T-helper 2 cell treated with Interferon-gamma antibody and Interleukin-4, amounts not matched to agents 100 ng/mL and 5 ng/mL, for 36 hours (primary cell): ENCODE data around the gene AATF. TPM values are rescaled to one million over a fixed set of nuclear protein-coding genes. Genes with fewer than 3 reads are reported as not detected.

Experiments used
- intact Hi-C: fragments of 100-400 bp; cut with micrococcal nuclease; formaldehyde crosslinking; loops from one replicate; pipeline ENCODE4 v1.15.1; 2023
- total RNA-seq: library from RNA; stranded (reverse); gene quantifications from 2 replicates; pipeline ENCODE4 v1.2.3, GENCODE V29; 2022

Gene AATF
- total RNA-seq, 1 donor from 2014 or later, result 73.9 TPM

GRCh38 chr17:36975922-36976515 is 27.3 kb downstream of the AATF start:
- intact Hi-C loops, result no loop called here

- intact Hi-C loops, result no loop called here
Measured at GRCh38 chr17:36977066-36977465, 28.3 kb downstream of the AATF start.

GRCh38 chr17:36977568-36977967 is 28.8 kb downstream of the AATF start:
- intact Hi-C loops, result no loop called here

GRCh38 chr17:36978810-36979564 is 30.2 kb downstream of the AATF start:
- intact Hi-C loops, result no loop called here

- intact Hi-C loops, result no loop called here
Measured at GRCh38 chr17:36979565-36979941, 30.8 kb downstream of the AATF start.

GRCh38 chr17:36980280-36980761 is 31.6 kb downstream of the AATF start:
- intact Hi-C loops, result no loop called here

GRCh38 chr17:36983618-36984017 is 34.9 kb downstream of the AATF start:
- intact Hi-C loops, result no loop called here

GRCh38 chr17:36989173-36989572 is 40.4 kb downstream of the AATF start:
- intact Hi-C loops, result no loop called here

GRCh38 chr17:36992701-36993100 is 43.9 kb downstream of the AATF start:
- intact Hi-C loops, result no loop called here

- intact Hi-C loops, result no loop called here
Measured at GRCh38 chr17:36993227-36993626, 44.5 kb downstream of the AATF start.

GRCh38 chr17:36994438-36994837 is 45.7 kb downstream of the AATF start:
- intact Hi-C loops, result no loop called here

- intact Hi-C loops, result no loop called here
Measured at GRCh38 chr17:36999471-36999870, 50.7 kb downstream of the AATF start.

GRCh38 chr17:37016780-37017179 is 68.0 kb downstream of the AATF start:
- intact Hi-C loops, result no loop called here

- intact Hi-C loops, result no loop called here
Measured at GRCh38 chr17:37017404-37017803, 68.7 kb downstream of the AATF start.

GRCh38 chr17:37019117-37019740 is 70.5 kb downstream of the AATF start:
- intact Hi-C loops, result no loop called here

- intact Hi-C loops, result no loop called here
Measured at GRCh38 chr17:37019741-37020129, 71.0 kb downstream of the AATF start.

- intact Hi-C loops, result no loop called here
Measured at GRCh38 chr17:37024181-37024637, 75.5 kb downstream of the AATF start.

GRCh38 chr17:37025238-37025637 is 76.5 kb downstream of the AATF start:
- intact Hi-C loops, result no loop called here

GRCh38 chr17:37025847-37026530 is 77.2 kb downstream of the AATF start:
- intact Hi-C loops, result no loop called here

- intact Hi-C loops, result no loop called here
Measured at GRCh38 chr17:37026531-37026869, 77.7 kb downstream of the AATF start.

GRCh38 chr17:37028040-37028439 is 79.3 kb downstream of the AATF start:
- intact Hi-C loops, result no loop called here

- intact Hi-C loops, result no loop called here
Measured at GRCh38 chr17:37031493-37032083, 82.8 kb downstream of the AATF start.
